ENCODE measurements around the gene DIDO1.

DNA sequence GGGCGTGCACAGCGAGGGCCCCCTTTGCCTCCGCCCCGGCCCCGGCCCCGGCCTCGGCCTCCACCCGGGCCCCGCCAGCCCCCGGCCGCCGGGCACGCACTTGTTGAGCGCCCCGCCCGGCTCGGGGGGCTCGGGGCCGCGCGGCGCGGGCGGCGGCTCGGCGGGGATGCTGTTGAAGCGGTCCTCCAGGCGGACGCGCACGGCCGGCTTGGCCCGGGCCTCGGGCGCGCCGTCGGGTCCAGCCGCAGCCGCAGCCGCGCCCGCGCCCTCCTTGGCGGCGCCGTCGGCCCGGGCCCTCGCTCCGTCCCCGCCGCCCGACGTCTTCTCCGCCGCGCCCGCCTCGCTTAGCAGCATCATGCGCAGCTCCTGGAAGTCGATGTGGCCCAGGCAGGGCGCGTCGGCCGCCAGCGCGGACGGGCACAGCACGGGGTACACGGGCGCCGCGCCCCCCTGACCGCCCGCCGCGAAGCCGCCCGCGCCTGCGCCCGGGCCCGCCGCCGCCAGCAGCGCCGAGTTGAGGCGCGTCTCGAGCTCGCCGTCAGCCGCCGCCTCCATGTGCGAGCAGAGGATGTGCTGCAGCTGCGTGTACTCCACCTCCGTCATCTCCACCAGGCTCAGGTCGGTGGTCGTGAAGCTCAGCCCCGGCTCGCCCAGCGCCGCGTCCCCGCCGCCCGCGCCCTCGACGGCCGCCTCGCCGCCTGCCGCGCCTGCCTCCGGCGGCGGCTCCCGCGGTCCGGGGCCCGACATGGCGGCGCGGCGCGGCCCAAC, 65.2 kb downstream of the DIDO1 start:
- TF ChIP-seq, protein P1, sequence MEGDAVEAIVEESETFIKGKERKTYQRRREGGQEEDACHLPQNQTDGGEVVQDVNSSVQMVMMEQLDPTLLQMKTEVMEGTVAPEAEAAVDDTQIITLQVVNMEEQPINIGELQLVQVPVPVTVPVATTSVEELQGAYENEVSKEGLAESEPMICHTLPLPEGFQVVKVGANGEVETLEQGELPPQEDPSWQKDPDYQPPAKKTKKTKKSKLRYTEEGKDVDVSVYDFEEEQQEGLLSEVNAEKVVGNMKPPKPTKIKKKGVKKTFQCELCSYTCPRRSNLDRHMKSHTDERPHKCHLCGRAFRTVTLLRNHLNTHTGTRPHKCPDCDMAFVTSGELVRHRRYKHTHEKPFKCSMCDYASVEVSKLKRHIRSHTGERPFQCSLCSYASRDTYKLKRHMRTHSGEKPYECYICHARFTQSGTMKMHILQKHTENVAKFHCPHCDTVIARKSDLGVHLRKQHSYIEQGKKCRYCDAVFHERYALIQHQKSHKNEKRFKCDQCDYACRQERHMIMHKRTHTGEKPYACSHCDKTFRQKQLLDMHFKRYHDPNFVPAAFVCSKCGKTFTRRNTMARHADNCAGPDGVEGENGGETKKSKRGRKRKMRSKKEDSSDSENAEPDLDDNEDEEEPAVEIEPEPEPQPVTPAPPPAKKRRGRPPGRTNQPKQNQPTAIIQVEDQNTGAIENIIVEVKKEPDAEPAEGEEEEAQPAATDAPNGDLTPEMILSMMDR (IDR thresholded peaks at IDR 0.05; ENCODE audit: insufficient read depth, low read length, poor library complexity, severe bottlenecking) = no peak
- no peak for TF ChIP-seq EZH2phosphoT487 (conservative IDR thresholded peaks at IDR 0.05; ENCODE audit: low read length)

All from SU-DHL-6 (cell line).